OCI-LY1 (cell line): ENCODE measurements around the gene WDSUB1.

ENCODE experiments used
- EZH2 ChIP-seq: fragments of 200-600 bp; sonication (generic), shearing (Covaris generic); IDR thresholded peaks from 2 replicates; pipeline ENCODE4 v1.8.0; 2017; ENCODE audit warnings: borderline replicate concordance, mixed run types, mild to moderate bottlenecking, antibody characterized with exemption, low read length, moderate library complexity, mixed read lengths
- TF ChIP-seq, protein P1 (sequence below): fragments of 200-600 bp; sonication (generic), shearing (Covaris generic); IDR thresholded peaks from 2 replicates; pipeline ENCODE4 v1.5.1; 2017; ENCODE audit warnings: mild to moderate bottlenecking, antibody characterized with exemption, low read length, moderate library complexity, mixed read lengths

DNA sequence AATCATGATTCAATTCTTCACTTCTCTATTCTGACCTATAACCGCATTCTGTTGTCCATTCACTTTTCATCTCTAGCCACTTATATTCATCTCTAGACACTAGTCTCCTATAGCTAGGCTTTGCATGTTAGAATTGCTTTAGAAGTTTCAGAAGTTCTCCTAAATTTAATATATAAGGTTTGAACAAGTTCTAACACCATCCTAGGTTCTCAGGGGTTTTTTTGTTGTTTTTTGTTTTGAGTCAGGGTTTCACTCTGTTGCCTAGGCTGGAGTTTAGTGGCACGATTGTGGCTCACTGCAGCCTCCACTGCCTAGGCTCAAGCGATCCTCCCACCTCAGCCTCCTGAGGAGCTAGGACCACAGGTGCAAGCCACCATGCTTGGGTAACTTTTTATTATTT is 19.9 kb downstream of the WDSUB1 start:
- no peak for TF ChIP-seq EZH2
- TF ChIP-seq, protein P1, sequence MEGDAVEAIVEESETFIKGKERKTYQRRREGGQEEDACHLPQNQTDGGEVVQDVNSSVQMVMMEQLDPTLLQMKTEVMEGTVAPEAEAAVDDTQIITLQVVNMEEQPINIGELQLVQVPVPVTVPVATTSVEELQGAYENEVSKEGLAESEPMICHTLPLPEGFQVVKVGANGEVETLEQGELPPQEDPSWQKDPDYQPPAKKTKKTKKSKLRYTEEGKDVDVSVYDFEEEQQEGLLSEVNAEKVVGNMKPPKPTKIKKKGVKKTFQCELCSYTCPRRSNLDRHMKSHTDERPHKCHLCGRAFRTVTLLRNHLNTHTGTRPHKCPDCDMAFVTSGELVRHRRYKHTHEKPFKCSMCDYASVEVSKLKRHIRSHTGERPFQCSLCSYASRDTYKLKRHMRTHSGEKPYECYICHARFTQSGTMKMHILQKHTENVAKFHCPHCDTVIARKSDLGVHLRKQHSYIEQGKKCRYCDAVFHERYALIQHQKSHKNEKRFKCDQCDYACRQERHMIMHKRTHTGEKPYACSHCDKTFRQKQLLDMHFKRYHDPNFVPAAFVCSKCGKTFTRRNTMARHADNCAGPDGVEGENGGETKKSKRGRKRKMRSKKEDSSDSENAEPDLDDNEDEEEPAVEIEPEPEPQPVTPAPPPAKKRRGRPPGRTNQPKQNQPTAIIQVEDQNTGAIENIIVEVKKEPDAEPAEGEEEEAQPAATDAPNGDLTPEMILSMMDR: no peak
